Activated naive CD4-positive, alpha-beta T cell treated with anti-CD3 and anti-CD28 coated beads for 36 hours (primary cell): Measurements from ENCODE around the gene PLCD1. TPM values are rescaled to one million over a fixed set of nuclear protein-coding genes. Genes with fewer than 3 reads are reported as not detected.

Experiments
- CTCF ChIA-PET: fragments of 350-600 bp; sonication (Branson Sonifier 250); formaldehyde crosslinking; loops from one replicate; lab custom pipeline; 2021; ENCODE audit warnings: antibody characterized with exemption; lab: Charles Lee
- DNase-seq: peaks from one replicate; pipeline ENCODE4 v3.0.0-alpha.2; 2020
- H3K27ac Mint-ChIP-seq: one replicate; pipeline ENCODE4 v1.8.0; 2021; ENCODE audit warnings: mild to moderate bottlenecking, mixed read lengths
- H3K27me3 Mint-ChIP-seq: one replicate; pipeline ENCODE4 v1.8.0; 2021; ENCODE audit warnings: low read depth, mixed read lengths
- H3K36me3 Mint-ChIP-seq: one replicate; pipeline ENCODE4 v1.8.0; 2021; ENCODE audit warnings: low read depth, mixed read lengths
- H3K4me1 Mint-ChIP-seq: one replicate; pipeline ENCODE4 v1.8.0; 2021; ENCODE audit warnings: low read depth, mixed read lengths
- H3K4me3 Mint-ChIP-seq: one replicate; pipeline ENCODE4 v1.8.0; 2021; ENCODE audit warnings: mild to moderate bottlenecking, moderate library complexity, mixed read lengths
- H3K9me3 Mint-ChIP-seq: one replicate; pipeline ENCODE4 v1.8.0; 2021; ENCODE audit warnings: mixed read lengths
- intact Hi-C: fragments of 100-400 bp; cut with micrococcal nuclease; formaldehyde crosslinking; loops from one replicate; pipeline ENCODE4 v1.15.1; 2023
- total RNA-seq, 2 experiments: library from RNA; stranded (reverse); gene quantifications; one replicate each; pipeline ENCODE4 v1.2.3, GENCODE V29; 2021

Gene PLCD1
- total RNA-seq, 2 experiments from 2014 or later: 10.6 to 10.8 TPM

- intact Hi-C loops: no loop called here
- Mint-ChIP-seq H3K9me3 (no peaks in the 10 kb centered on the region), H3K27ac (no peak overlapping the region), H3K4me3 (no peak overlapping the region), H3K36me3 (peaks cover 22% of the 10 kb centered on the region), H3K27me3 (no peaks in the 10 kb centered on the region), H3K4me1 (peaks cover 31% of the 10 kb centered on the region)
- CTCF ChIA-PET: interaction anchor here (0.6 to 4.0 kb wide), 3 partner anchors 27 to 479 kb away, joined by 3 to 35 read pairs (median 4); no protein-coding TSS in a partner anchor
- DNase-seq: no peak
Measured at GRCh38 chr3:38001456-38002081, 27.9 kb downstream of the PLCD1 start.

- Mint-ChIP-seq H3K27me3 (no peaks in the 10 kb centered on the region), H3K27ac (no peak overlapping the region), H3K4me1 (peaks cover 37% of the 10 kb centered on the region), H3K9me3 (no peaks in the 10 kb centered on the region), H3K36me3 (peaks cover 26% of the 10 kb centered on the region), H3K4me3 (no peak overlapping the region)
- CTCF ChIA-PET: interaction anchor here (1.2 to 4.0 kb wide), 2 partner anchors 27 to 480 kb away, joined by 3 to 35 read pairs; no protein-coding TSS in a partner anchor
- DNase-seq: no peak
- intact Hi-C loops: no loop called here
Measured at GRCh38 chr3:38000965-38001455, 28.4 kb downstream of the PLCD1 start.

- H3K4me1 Mint-ChIP-seq: peaks cover 43% of the 10 kb centered on the region
- intact Hi-C loops: no loop called here
- H3K4me3 Mint-ChIP-seq: no peak overlapping the region
- H3K27me3 Mint-ChIP-seq: no peaks in the 10 kb centered on the region
- DNase-seq: no peak
- CTCF ChIA-PET: interaction anchor here (1.2 to 4.0 kb wide), 2 partner anchors 26 to 480 kb away, joined by 3 to 35 read pairs; no protein-coding TSS in a partner anchor
- no peaks in the 10 kb centered on the region for H3K9me3 Mint-ChIP-seq
- no peak overlapping the region for H3K27ac Mint-ChIP-seq
- H3K36me3 Mint-ChIP-seq: peaks cover 32% of the 10 kb centered on the region
Measured at GRCh38 chr3:38000242-38000916, 29.1 kb downstream of the PLCD1 start.

- H3K9me3 Mint-ChIP-seq: no peaks in the 10 kb centered on the region
- peaks cover 35% of the 10 kb centered on the region for H3K36me3 Mint-ChIP-seq
- DNase-seq: no peak
- H3K27me3 Mint-ChIP-seq: no peaks in the 10 kb centered on the region
- peaks cover 48% of the 10 kb centered on the region for H3K4me1 Mint-ChIP-seq
- no peak overlapping the region for H3K4me3 Mint-ChIP-seq
- intact Hi-C loops: no loop called here
- H3K27ac Mint-ChIP-seq: no peak overlapping the region
- CTCF ChIA-PET: no interaction called here
Measured at GRCh38 chr3:37999836-38000235, 29.6 kb downstream of the PLCD1 start.

- CTCF ChIA-PET: interaction anchor here (1.1 to 1.9 kb wide), 10 partner anchors 18 to 349 kb away, joined by 3 to 18 read pairs (median 4); partner anchors contain the start of genes DLEC1 and XYLB
- intact Hi-C loops: loop anchor here (1.0 kb wide), 2 partner anchors 24 to 41 kb away; partner anchors contain the start of gene DLEC1
- peak overlapping the region; percentile 88 for H3K27ac Mint-ChIP-seq
- H3K4me1 Mint-ChIP-seq: peaks cover 48% of the 10 kb centered on the region
- DNase-seq: no peak
- H3K27me3 Mint-ChIP-seq: no peaks in the 10 kb centered on the region
- peaks cover 31% of the 10 kb centered on the region for H3K36me3 Mint-ChIP-seq
- peak overlapping the region; percentile 80 for H3K4me3 Mint-ChIP-seq
- H3K9me3 Mint-ChIP-seq: no peaks in the 10 kb centered on the region
Measured at GRCh38 chr3:37997791-37998370, 31.6 kb downstream of the PLCD1 start.

GRCh38 chr3:37997342-37997741 is 32.1 kb downstream of the PLCD1 start:
- Mint-ChIP-seq H3K36me3 (peaks cover 29% of the 10 kb centered on the region), H3K4me3 (no peak overlapping the region), H3K4me1 (peaks cover 48% of the 10 kb centered on the region), H3K9me3 (no peaks in the 10 kb centered on the region), H3K27ac (no peak overlapping the region), H3K27me3 (no peaks in the 10 kb centered on the region)
- no peak for DNase-seq
- CTCF ChIA-PET: interaction anchor here (0.6 to 1.9 kb wide), 17 partner anchors 11 to 662 kb away, joined by 3 to 18 read pairs (median 3); partner anchors contain the start of genes DLEC1, EXOG and XYLB
- intact Hi-C loops: loop anchor here (1.0 kb wide), 2 partner anchors 23 to 42 kb away; partner anchors contain the start of gene DLEC1

- intact Hi-C loops: loop anchor here (1.0 kb wide), 3 partner anchors 23 to 142 kb away; partner anchors contain the start of gene DLEC1
- DNase-seq: peak; percentile 94
- Mint-ChIP-seq H3K36me3 (peaks cover 28% of the 10 kb centered on the region), H3K27me3 (no peaks in the 10 kb centered on the region), H3K27ac (peak overlapping the region; percentile 93), H3K9me3 (no peaks in the 10 kb centered on the region), H3K4me3 (no peak overlapping the region), H3K4me1 (peaks cover 48% of the 10 kb centered on the region)
- CTCF ChIA-PET: interaction anchor here (0.5 to 1.9 kb wide), 17 partner anchors 10 to 814 kb away, joined by 3 to 18 read pairs (median 3); partner anchors contain the start of genes DLEC1, EXOG and XYLB
Measured at GRCh38 chr3:37996785-37997301, 32.6 kb downstream of the PLCD1 start.

- Mint-ChIP-seq H3K4me1 (peaks cover 48% of the 10 kb centered on the region), H3K27me3 (no peaks in the 10 kb centered on the region), H3K9me3 (no peaks in the 10 kb centered on the region), H3K27ac (peak overlapping the region; percentile 93), H3K36me3 (peaks cover 28% of the 10 kb centered on the region), H3K4me3 (peak overlapping the region; percentile 95)
- DNase-seq: peak; percentile 45
- CTCF ChIA-PET: interaction anchor here (0.5 to 1.9 kb wide), 15 partner anchors 9 to 813 kb away, joined by 3 to 18 read pairs (median 3); partner anchors contain the start of genes DLEC1, EXOG and XYLB
- intact Hi-C loops: loop anchor here (1.0 to 2.0 kb wide), 3 partner anchors 141 to 1003 kb away; partner anchors contain the start of genes EPM2AIP1 and MLH1
Measured at GRCh38 chr3:37995652-37996641, 33.5 kb downstream of the PLCD1 start.

- intact Hi-C loops: loop anchor here (1.0 to 2.0 kb wide), 3 partner anchors 143 to 1002 kb away; partner anchors contain the start of genes ACAA1, EPM2AIP1 and MLH1
- Mint-ChIP-seq H3K4me3 (peak overlapping the region; percentile 95), H3K27ac (peak overlapping the region; percentile 93), H3K9me3 (no peaks in the 10 kb centered on the region), H3K4me1 (peaks cover 48% of the 10 kb centered on the region), H3K27me3 (no peaks in the 10 kb centered on the region), H3K36me3 (peaks cover 23% of the 10 kb centered on the region)
- CTCF ChIA-PET: interaction anchor here (0.9 kb wide), 1 partner anchor 9 kb away, joined by 4 read pairs; no protein-coding TSS in a partner anchor
- peak; percentile 36 for DNase-seq
Measured at GRCh38 chr3:37994639-37994972, 34.8 kb downstream of the PLCD1 start.

- H3K4me3 Mint-ChIP-seq: peak overlapping the region; percentile 95
- CTCF ChIA-PET: interaction anchor here (0.6 to 0.9 kb wide), 2 partner anchors 10 to 517 kb away, joined by 3 to 4 read pairs; no protein-coding TSS in a partner anchor
- peaks cover 45% of the 10 kb centered on the region for H3K4me1 Mint-ChIP-seq
- H3K36me3 Mint-ChIP-seq: peaks cover 17% of the 10 kb centered on the region
- no peaks in the 10 kb centered on the region for H3K27me3 Mint-ChIP-seq
- H3K9me3 Mint-ChIP-seq: no peaks in the 10 kb centered on the region
- intact Hi-C loops: loop anchor here (1.0 to 2.0 kb wide), 3 partner anchors 143 to 1001 kb away; partner anchors contain the start of genes ACAA1, EPM2AIP1 and MLH1
- peak; percentile 82 for DNase-seq
- peak overlapping the region; percentile 93 for H3K27ac Mint-ChIP-seq
Measured at GRCh38 chr3:37993820-37994638, 35.4 kb downstream of the PLCD1 start.
